OCI-LY7 (cell line): ENCODE data around the gene LRBA. TPM values are rescaled to one million over a fixed set of nuclear protein-coding genes. Genes with fewer than 3 reads are reported as not detected.

Experiments
- BruUV-seq: library from RNA; stranded (reverse); fragments of 400-500 nt; replicated peaks from 2 replicates; lab custom pipeline; 2021; lab: Mats Ljungman, UMichigan
- CTCF ChIA-PET: fragments of 300-600 bp; sonication (Branson Sonifier 250); formaldehyde crosslinking; loops from one replicate; lab custom pipeline; 2022; ENCODE audit warnings: antibody characterized with exemption; ENCODE audit not compliant: unreplicated experiment; lab: Charles Lee
- POLR2A ChIA-PET: fragments of 300-600 bp; sonication (Branson Sonifier 250); formaldehyde crosslinking; loops from one replicate; lab custom pipeline; 2022; ENCODE audit warnings: antibody characterized with exemption; lab: Charles Lee
- DNase-seq: peaks from one replicate; pipeline ENCODE4 v3.0.0-alpha.2; 2015; ENCODE audit warnings: low spot score
- H2AFZ ChIP-seq: fragments of 200-600 bp; sonication (generic), shearing (Covaris generic); 2 replicates; pipeline ENCODE4 v1.6.1; 2014; ENCODE audit warnings: mild to moderate bottlenecking, antibody characterized with exemption, low read length, moderate library complexity
- H3K27ac ChIP-seq: fragments of 200-600 bp; sonication (generic); 2 replicates; pipeline ENCODE4 v1.5.1; 2014; ENCODE audit warnings: mixed run types, low read depth, mild to moderate bottlenecking, moderate library complexity, low read length, inconsistent platforms; ENCODE audit not compliant: poor library complexity, severe bottlenecking
- H3K36me3 ChIP-seq: fragments of 200-600 bp; sonication (generic); 2 replicates; pipeline ENCODE4 v1.6.1; 2014; ENCODE audit warnings: mild to moderate bottlenecking, antibody characterized with exemption, low read length, moderate library complexity, mixed read lengths; ENCODE audit not compliant: insufficient read depth
- H3K4me1 ChIP-seq: fragments of 200-600 bp; sonication (generic); 2 replicates; pipeline ENCODE4 v1.5.1; 2014; ENCODE audit warnings: mild to moderate bottlenecking, low read length; ENCODE audit not compliant: insufficient read depth, poor library complexity, severe bottlenecking
- H3K4me2 ChIP-seq: fragments of 200-600 bp; sonication (generic); 2 replicates; pipeline ENCODE4 v1.6.1; 2014; ENCODE audit warnings: mild to moderate bottlenecking, low read length
- H3K4me3 ChIP-seq: fragments of 200-600 bp; sonication (generic); 2 replicates; pipeline ENCODE4 v1.5.1; 2014; ENCODE audit warnings: mild to moderate bottlenecking, low read depth, low read length; ENCODE audit not compliant: poor library complexity, severe bottlenecking
- H3K79me2 ChIP-seq: fragments of 200-600 bp; sonication (generic); 2 replicates; pipeline ENCODE4 v1.6.1; 2016; ENCODE audit warnings: low read depth, mild to moderate bottlenecking, low read length, moderate library complexity, mixed read lengths; ENCODE audit not compliant: insufficient read depth
- H3K9me2 ChIP-seq: fragments of 200-600 bp; sonication (generic); 2 replicates; pipeline ENCODE4 v1.6.1; 2016; ENCODE audit warnings: mild to moderate bottlenecking, low read length, mixed read lengths; ENCODE audit not compliant: insufficient read depth
- H3K9me3 ChIP-seq: fragments of 200-600 bp; sonication (generic); 2 replicates; pipeline ENCODE4 v1.6.1; 2014; ENCODE audit warnings: mild to moderate bottlenecking, mixed run types, low read length, mixed read lengths
- H4K20me1 ChIP-seq: fragments of 200-600 bp; sonication (generic); 2 replicates; pipeline ENCODE4 v1.6.1; 2014; ENCODE audit warnings: mild to moderate bottlenecking, antibody characterized with exemption, low read length, moderate library complexity, mixed read lengths; ENCODE audit not compliant: insufficient read depth
- EZH2phosphoT487 ChIP-seq: fragments of 200-600 bp; sonication (generic); IDR thresholded peaks from 2 replicates; pipeline ENCODE4 v1.6.1; 2018; ENCODE audit warnings: low read depth, borderline replicate concordance, mild to moderate bottlenecking, mixed run types, antibody characterized with exemption, low read length, moderate library complexity, mixed read lengths
- intact Hi-C: fragments of 100-400 bp; cut with micrococcal nuclease; formaldehyde crosslinking; loops from one replicate; pipeline ENCODE4 v1.10.0; 2022; ENCODE audit not compliant: unreplicated experiment
- total RNA-seq, 2 experiments: library from RNA; depleted of rRNA in 1 of 2; stranded (reverse); fragments of >200 nt in 1 of 2; shearing (Covaris generic) in 1 of 2; gene quantifications; 2 replicates each; pipeline ENCODE4 v1.2.3, GENCODE V29; 2014 to 2022
- TF ChIP-seq, protein P1 (sequence below): fragments of 200-600 bp; sonication (generic); conservative IDR thresholded peaks from 2 replicates; pipeline ENCODE4 v1.5.1; 2014; ENCODE audit warnings: mild to moderate bottlenecking, antibody characterized with exemption, low read length, moderate library complexity, mixed read lengths

The LRBA gene
- total RNA-seq, 2 experiments from 2014 or later = 60.4 to 66.7 TPM

DNA sequence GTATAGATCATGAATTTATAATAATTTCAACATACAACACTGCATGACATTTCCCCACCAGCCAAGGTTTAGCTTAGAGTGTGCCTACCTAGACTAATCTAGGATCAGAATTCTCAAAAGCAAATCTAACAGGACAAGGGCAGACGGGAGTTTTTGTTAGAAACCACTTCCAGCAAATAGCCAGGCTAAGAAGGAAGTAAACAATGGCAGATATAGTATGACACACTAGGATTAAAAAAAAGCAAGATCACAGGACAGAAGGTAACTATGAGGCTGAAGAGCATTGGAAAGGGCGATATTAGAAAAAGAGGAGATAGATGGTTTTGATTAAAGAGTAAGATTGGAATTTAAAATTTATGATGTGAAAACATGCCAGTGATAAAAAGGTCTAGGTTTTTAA is 124.8 kb downstream of the LRBA start:
- no peak for DNase-seq
- ChIA-PET POLR2A (no interaction called here), CTCF (no interaction called here)
- H3K79me2 ChIP-seq = no peaks in the 10 kb centered on the region
- H3K27ac ChIP-seq = no peak overlapping the region
- TF ChIP-seq, protein P1, sequence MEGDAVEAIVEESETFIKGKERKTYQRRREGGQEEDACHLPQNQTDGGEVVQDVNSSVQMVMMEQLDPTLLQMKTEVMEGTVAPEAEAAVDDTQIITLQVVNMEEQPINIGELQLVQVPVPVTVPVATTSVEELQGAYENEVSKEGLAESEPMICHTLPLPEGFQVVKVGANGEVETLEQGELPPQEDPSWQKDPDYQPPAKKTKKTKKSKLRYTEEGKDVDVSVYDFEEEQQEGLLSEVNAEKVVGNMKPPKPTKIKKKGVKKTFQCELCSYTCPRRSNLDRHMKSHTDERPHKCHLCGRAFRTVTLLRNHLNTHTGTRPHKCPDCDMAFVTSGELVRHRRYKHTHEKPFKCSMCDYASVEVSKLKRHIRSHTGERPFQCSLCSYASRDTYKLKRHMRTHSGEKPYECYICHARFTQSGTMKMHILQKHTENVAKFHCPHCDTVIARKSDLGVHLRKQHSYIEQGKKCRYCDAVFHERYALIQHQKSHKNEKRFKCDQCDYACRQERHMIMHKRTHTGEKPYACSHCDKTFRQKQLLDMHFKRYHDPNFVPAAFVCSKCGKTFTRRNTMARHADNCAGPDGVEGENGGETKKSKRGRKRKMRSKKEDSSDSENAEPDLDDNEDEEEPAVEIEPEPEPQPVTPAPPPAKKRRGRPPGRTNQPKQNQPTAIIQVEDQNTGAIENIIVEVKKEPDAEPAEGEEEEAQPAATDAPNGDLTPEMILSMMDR = no peak
- no peak for TF ChIP-seq EZH2phosphoT487
- no peaks in the 10 kb centered on the region for H3K9me3 ChIP-seq
- H3K4me3 ChIP-seq = no peak overlapping the region
- H3K4me2 ChIP-seq = no peak overlapping the region
- H3K36me3 ChIP-seq = peaks cover 20% of the 10 kb centered on the region
- no peaks in the 10 kb centered on the region for H3K4me1 ChIP-seq
- intact Hi-C loops = no loop called here
- BruUV-seq = no TSS peak
- no peak overlapping the region for H2AFZ ChIP-seq
- peaks cover 4% of the 10 kb centered on the region; the same call in 1 of the 2 replicates for H3K9me2 ChIP-seq
- no peaks in the 10 kb centered on the region for H4K20me1 ChIP-seq

DNA sequence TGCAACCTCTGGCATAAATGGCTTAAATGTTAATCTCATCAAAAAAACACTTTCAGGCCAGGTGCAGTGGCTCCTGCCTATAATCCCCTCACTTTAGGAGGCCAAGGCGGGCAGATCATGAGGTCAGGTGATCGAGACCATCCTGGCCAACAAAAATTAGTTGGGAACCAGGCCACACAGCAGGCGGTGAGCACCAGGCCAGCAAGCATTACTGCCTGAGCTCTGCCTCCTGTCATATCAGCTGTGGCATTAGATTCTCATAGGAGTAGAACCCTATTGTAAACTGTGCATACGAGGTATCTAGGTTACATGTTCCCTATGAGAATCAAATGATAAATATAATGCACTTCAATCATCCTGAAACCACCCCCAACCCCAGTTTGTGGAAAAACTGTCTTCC is 125.8 kb downstream of the LRBA start:
- POLR2A ChIA-PET = no interaction called here
- no peak for DNase-seq
- intact Hi-C loops = no loop called here
- Histone ChIP-seq H3K79me2 (no peaks in the 10 kb centered on the region), H3K4me2 (no peak overlapping the region), H3K4me1 (no peaks in the 10 kb centered on the region), H3K9me2 (peaks cover under 1% of the 10 kb centered on the region; the same call in 1 of the 2 replicates), H3K36me3 (peaks cover 16% of the 10 kb centered on the region), H4K20me1 (no peaks in the 10 kb centered on the region), H2AFZ (no peak overlapping the region), H3K27ac (no peak overlapping the region), H3K4me3 (no peak overlapping the region), H3K9me3 (no peaks in the 10 kb centered on the region)
- no TSS peak for BruUV-seq
- TF ChIP-seq EZH2phosphoT487 = no peak
- TF ChIP-seq, protein P1 = no peak
- CTCF ChIA-PET = no interaction called here

DNA sequence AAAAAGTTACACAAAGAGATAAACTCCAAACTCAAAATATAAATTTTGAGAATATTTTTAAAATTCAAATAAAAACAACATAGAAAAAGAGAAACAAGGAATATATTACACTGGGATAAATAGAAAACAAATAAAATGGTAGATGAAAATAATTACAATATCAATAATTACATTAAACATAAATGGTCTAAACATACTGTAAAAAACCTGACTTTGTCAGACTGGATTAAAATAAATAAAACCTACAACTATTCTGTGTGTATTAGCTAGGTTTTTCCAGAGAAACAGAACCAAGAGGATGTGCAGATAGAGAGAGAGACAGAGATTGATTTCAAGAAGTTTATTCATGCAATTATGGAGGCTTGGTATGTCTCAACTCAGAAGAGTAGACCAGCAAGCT is 126.5 kb downstream of the LRBA start:
- 0 out of 2 replicates have a peak, but pooled peaks cover 10% of the 10 kb centered on the region for H3K36me3 ChIP-seq
- no peak for DNase-seq
- TF ChIP-seq EZH2phosphoT487 = no peak
- TF ChIP-seq, protein P1 = no peak
- ChIA-PET CTCF (no interaction called here), POLR2A (interaction anchor here (0.7 to 1.1 kb wide), 2 partner anchors 21 to 74 kb away, joined by 3 read pairs; no protein-coding TSS in a partner anchor)
- H2AFZ ChIP-seq = no peak overlapping the region
- H3K9me3 ChIP-seq = no peaks in the 10 kb centered on the region
- intact Hi-C loops = no loop called here
- H3K4me3 ChIP-seq = no peak overlapping the region
- H4K20me1 ChIP-seq = no peaks in the 10 kb centered on the region
- H3K79me2 ChIP-seq = no peaks in the 10 kb centered on the region
- H3K9me2 ChIP-seq = no peaks in the 10 kb centered on the region
- H3K4me2 ChIP-seq = no peak overlapping the region
- H3K27ac ChIP-seq = no peak overlapping the region
- no TSS peak for BruUV-seq
- H3K4me1 ChIP-seq = no peaks in the 10 kb centered on the region
